ENCODE data around the gene ANKRD13A. TPM values are rescaled to one million over a fixed set of nuclear protein-coding genes. Genes with fewer than 3 reads are reported as not detected.

Gene ANKRD13A
- total and polyA plus RNA-seq, 8 donors, result 13.0 to 150 (median 34.4) TPM

- peaks cover 0 to 53% (median 19%) of the 10 kb centered on the region in 4 donors for H3K4me1 ChIP-seq
- peaks cover 41 to 100% (median 91%) of the 10 kb centered on the region in 4 donors for H3K36me3 ChIP-seq
- WGBS, 5 donors, result 82 to 94% (median 91%) methylated on average over 11 of the region's 11 CpGs
- TF ChIP-seq POLR2A (IDR thresholded peaks at IDR 0.05), result no peak
- no peak for TF ChIP-seq CTCF (IDR thresholded peaks at IDR 0.05)
- TF ChIP-seq POLR2AphosphoS5 (IDR thresholded peaks at IDR 0.05), result no peak
- no peak for TF ChIP-seq EP300 (IDR thresholded peaks at IDR 0.05)
- intact Hi-C loops (cut with DNase I; ENCODE audit: low total_unique reads), result no loop called here
- H3K27ac ChIP-seq, result peak overlapping the region in 3 of 5 donors; percentile 51 to 73 (median 72)
- H3K4me3 ChIP-seq, result no peak overlapping the region
- H3K27me3 ChIP-seq, result no peaks in the 10 kb centered on the region
- no peak for DNase-seq
- H3K9me3 ChIP-seq, result no peaks in the 10 kb centered on the region
These were observed 46.9 kb upstream of the ANKRD13A start for GRCh38 chr12:109952160-109952858.

GRCh38 chr12:109952873-109953272 lies 46.4 kb upstream of the ANKRD13A start:
- Histone ChIP-seq H3K9me3 (no peaks in the 10 kb centered on the region), H3K4me3 (no peak overlapping the region), H3K4me1 (peaks cover 0 to 48% (median 16%) of the 10 kb centered on the region in 4 donors), H3K27ac (peak overlapping the region in 2 of 5 donors; percentile 72 to 73), H3K27me3 (no peaks in the 10 kb centered on the region), H3K36me3 (peaks cover 46 to 100% (median 92%) of the 10 kb centered on the region in 4 donors)
- DNase-seq, result no peak
- no peak for TF ChIP-seq EP300 (IDR thresholded peaks at IDR 0.05)
- no peak for TF ChIP-seq POLR2AphosphoS5 (IDR thresholded peaks at IDR 0.05)
- TF ChIP-seq POLR2A (IDR thresholded peaks at IDR 0.05), result no peak
- no peak for TF ChIP-seq CTCF (IDR thresholded peaks at IDR 0.05)
- 91 to 96% (median 94%) methylated on average over 8 of the region's 8 CpGs for WGBS, 5 donors
- intact Hi-C loops (cut with DNase I; ENCODE audit: low total_unique reads), result no loop called here

GRCh38 chr12:109953656-109954055 lies 45.6 kb upstream of the ANKRD13A start:
- H3K27ac ChIP-seq, result no peak overlapping the region
- TF ChIP-seq CTCF (IDR thresholded peaks at IDR 0.05) (no peak), EP300 (IDR thresholded peaks at IDR 0.05) (no peak), POLR2A (IDR thresholded peaks at IDR 0.05) (no peak), POLR2AphosphoS5 (IDR thresholded peaks at IDR 0.05) (no peak)
- H3K36me3 ChIP-seq, result peaks cover 48 to 100% (median 94%) of the 10 kb centered on the region in 4 donors
- H3K9me3 ChIP-seq, result no peaks in the 10 kb centered on the region
- DNase-seq, result no peak
- H3K4me1 ChIP-seq, result peaks cover 0 to 40% (median 12%) of the 10 kb centered on the region in 4 donors
- no peaks in the 10 kb centered on the region for H3K27me3 ChIP-seq
- no peak overlapping the region for H3K4me3 ChIP-seq
- intact Hi-C loops (cut with DNase I; ENCODE audit: low total_unique reads), result no loop called here
- 82 to 88% (median 84%) methylated on average over 5 of the region's 5 CpGs for WGBS, 5 donors

GRCh38 chr12:109958374-109958773 lies 40.9 kb upstream of the ANKRD13A start:
- no peak for DNase-seq
- H3K36me3 ChIP-seq, result peaks cover 31 to 100% (median 99%) of the 10 kb centered on the region in 4 donors
- no peak overlapping the region for H3K27ac ChIP-seq
- H3K27me3 ChIP-seq, result no peaks in the 10 kb centered on the region
- H3K4me3 ChIP-seq, result no peak overlapping the region
- 93 to 99% (median 98%) methylated on average over 7 of the region's 7 CpGs for WGBS, 5 donors
- TF ChIP-seq POLR2AphosphoS5 (IDR thresholded peaks at IDR 0.05) (no peak), CTCF (IDR thresholded peaks at IDR 0.05) (no peak)
- H3K9me3 ChIP-seq, result no peaks in the 10 kb centered on the region
- intact Hi-C loops (cut with DNase I; ENCODE audit: low total_unique reads), result no loop called here
- no peaks in the 10 kb centered on the region for H3K4me1 ChIP-seq

Measured in stomach (tissue), 9 donors.